Measurements from ENCODE around the gene ELAC2. TPM values are rescaled to one million over a fixed set of nuclear protein-coding genes. Genes with fewer than 3 reads are reported as not detected.

Gene ELAC2
- total RNA-seq, 1 experiment from 2014 or later, result 67.4 TPM

DNA sequence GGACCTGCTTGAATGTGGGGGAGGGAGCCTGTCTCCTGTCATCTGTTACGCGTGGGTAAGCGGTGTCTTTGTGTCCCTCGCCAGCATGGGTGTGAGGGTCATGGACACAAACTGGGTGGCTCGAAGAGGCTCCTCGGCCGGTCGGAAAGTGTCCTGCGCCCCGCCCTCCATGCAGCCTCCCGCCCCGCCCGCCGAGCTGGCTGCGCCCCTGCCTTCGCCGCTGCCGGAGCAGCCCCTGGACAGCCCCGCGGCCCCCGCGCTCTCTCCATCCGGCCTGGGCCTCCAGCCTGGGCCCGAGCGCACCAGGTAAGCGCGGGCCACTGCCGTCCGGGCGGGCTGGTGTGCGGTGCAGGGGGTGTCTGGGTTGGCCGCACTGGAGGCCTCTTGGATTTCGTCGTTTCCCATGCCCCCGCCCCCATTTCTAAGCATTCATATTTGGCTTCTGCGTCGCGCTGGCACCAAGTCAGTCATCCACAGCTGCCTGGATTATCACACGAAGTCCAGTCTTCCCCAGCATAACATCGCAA, 43.8 kb downstream of the ELAC2 start:
- peaks cover 21% of the 10 kb centered on the region for H3K27me3 Mint-ChIP-seq (ENCODE audit: insufficient read depth, unreplicated experiment)
- no peaks in the 10 kb centered on the region for H3K36me3 Mint-ChIP-seq (ENCODE audit: insufficient read depth, unreplicated experiment)
- intact Hi-C loops (cut with micrococcal nuclease), result no loop called here
- POLR2A ChIA-PET, result no interaction called here
- no peak for TF ChIP-seq CTCF (IDR thresholded peaks at IDR 0.05; ENCODE audit: unreplicated experiment)
- no peak for DNase-seq (ENCODE audit: unreplicated experiment)
- no peaks in the 10 kb centered on the region for H3K9me3 Mint-ChIP-seq (ENCODE audit: unreplicated experiment)
- H3K4me1 Mint-ChIP-seq (ENCODE audit: insufficient read depth, unreplicated experiment), result peaks cover 7% of the 10 kb centered on the region
- BruUV-seq (replicated peaks), result no TSS peak
- CTCF ChIA-PET, result interaction anchor here (0.7 kb wide), 1 partner anchor 657 kb away, joined by 3 read pairs; no protein-coding TSS in a partner anchor
- no peak overlapping the region for H3K27ac Mint-ChIP-seq (ENCODE audit: low read depth, unreplicated experiment)
- H3K4me3 Mint-ChIP-seq (ENCODE audit: unreplicated experiment), result no peak overlapping the region

- ChIA-PET POLR2A (no interaction called here), CTCF (no interaction called here)
- H3K36me3 Mint-ChIP-seq (ENCODE audit: insufficient read depth, unreplicated experiment), result no peaks in the 10 kb centered on the region
- no peak overlapping the region for H3K27ac Mint-ChIP-seq (ENCODE audit: low read depth, unreplicated experiment)
- no TSS peak for BruUV-seq (replicated peaks)
- H3K27me3 Mint-ChIP-seq (ENCODE audit: insufficient read depth, unreplicated experiment), result peaks cover 21% of the 10 kb centered on the region
- peaks cover 7% of the 10 kb centered on the region for H3K4me1 Mint-ChIP-seq (ENCODE audit: insufficient read depth, unreplicated experiment)
- TF ChIP-seq CTCF (IDR thresholded peaks at IDR 0.05; ENCODE audit: unreplicated experiment), result no peak
- H3K9me3 Mint-ChIP-seq (ENCODE audit: unreplicated experiment), result no peaks in the 10 kb centered on the region
- intact Hi-C loops (cut with micrococcal nuclease), result no loop called here
- H3K4me3 Mint-ChIP-seq (ENCODE audit: unreplicated experiment), result no peak overlapping the region
- no peak for DNase-seq (ENCODE audit: unreplicated experiment)
Measured at GRCh38 chr17:12973496-12974004, 44.3 kb downstream of the ELAC2 start.

GRCh38 chr17:12967962-12968361, 49.9 kb downstream of the ELAC2 start:
- no peak overlapping the region for H3K4me3 Mint-ChIP-seq (ENCODE audit: unreplicated experiment)
- peaks cover 21% of the 10 kb centered on the region for H3K27me3 Mint-ChIP-seq (ENCODE audit: insufficient read depth, unreplicated experiment)
- H3K4me1 Mint-ChIP-seq (ENCODE audit: insufficient read depth, unreplicated experiment), result no peaks in the 10 kb centered on the region
- no peaks in the 10 kb centered on the region for H3K9me3 Mint-ChIP-seq (ENCODE audit: unreplicated experiment)
- H3K27ac Mint-ChIP-seq (ENCODE audit: low read depth, unreplicated experiment), result no peak overlapping the region
- intact Hi-C loops (cut with micrococcal nuclease), result no loop called here
- TF ChIP-seq CTCF (IDR thresholded peaks at IDR 0.05; ENCODE audit: unreplicated experiment), result no peak
- no peak for DNase-seq (ENCODE audit: unreplicated experiment)
- POLR2A ChIA-PET, result interaction anchor here (0.7 kb wide), 1 partner anchor 10 kb away, joined by 3 read pairs; no protein-coding TSS in a partner anchor
- H3K36me3 Mint-ChIP-seq (ENCODE audit: insufficient read depth, unreplicated experiment), result no peaks in the 10 kb centered on the region
- no TSS peak for BruUV-seq (replicated peaks)
- CTCF ChIA-PET, result interaction anchor here (0.7 to 1.7 kb wide), 4 partner anchors 35 to 421 kb away, joined by 3 to 7 read pairs (median 4); no protein-coding TSS in a partner anchor

DNA sequence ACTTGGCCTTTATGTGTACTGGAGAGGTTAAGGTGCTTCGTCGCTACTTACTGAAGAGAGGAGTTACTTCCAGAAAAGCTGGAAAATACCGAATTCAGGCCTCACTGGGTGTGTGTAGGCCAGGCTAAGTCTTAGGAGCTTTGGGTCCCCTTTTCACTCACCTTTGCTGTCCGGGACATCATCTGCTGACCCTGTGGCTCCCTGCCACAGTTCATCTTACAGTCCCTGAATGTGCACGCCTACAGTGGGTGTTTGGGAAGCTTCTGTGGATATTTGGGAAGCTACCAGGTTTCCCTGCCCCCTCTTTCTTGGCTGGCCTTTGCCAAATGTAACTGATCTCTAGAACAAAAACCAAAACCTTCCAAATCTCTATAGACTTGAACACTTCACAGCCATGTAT, 51.4 kb downstream of the ELAC2 start:
- DNase-seq (ENCODE audit: unreplicated experiment), result no peak
- BruUV-seq (replicated peaks), result no TSS peak
- ChIA-PET POLR2A (no interaction called here), CTCF (interaction anchor here (0.6 to 1.3 kb wide), 4 partner anchors 35 to 146 kb away, joined by 3 to 4 read pairs (median 4); no protein-coding TSS in a partner anchor)
- intact Hi-C loops (cut with micrococcal nuclease), result no loop called here
- Mint-ChIP-seq H3K4me1 (ENCODE audit: insufficient read depth, unreplicated experiment) (no peaks in the 10 kb centered on the region), H3K27ac (ENCODE audit: low read depth, unreplicated experiment) (no peak overlapping the region), H3K36me3 (ENCODE audit: insufficient read depth, unreplicated experiment) (no peaks in the 10 kb centered on the region), H3K27me3 (ENCODE audit: insufficient read depth, unreplicated experiment) (peaks cover 11% of the 10 kb centered on the region), H3K9me3 (ENCODE audit: unreplicated experiment) (no peaks in the 10 kb centered on the region), H3K4me3 (ENCODE audit: unreplicated experiment) (no peak overlapping the region)
- TF ChIP-seq CTCF (IDR thresholded peaks at IDR 0.05; ENCODE audit: unreplicated experiment), result no peak
